ENCODE results near the gene RNF112. TPM values are rescaled to one million over a fixed set of nuclear protein-coding genes. Genes with fewer than 3 reads are reported as not detected.

Gene RNF112
- total RNA-seq, 1 experiment from 2014 or later = not detected

- no peak for DNase-seq (ENCODE audit: low read depth)
Observed at GRCh38 chr17:19372866-19373504, 38.0 kb upstream of the RNF112 start.

- no peak for DNase-seq (ENCODE audit: low read depth)
Observed at GRCh38 chr17:19374136-19374535, 36.9 kb upstream of the RNF112 start.

GRCh38 chr17:19375732-19376131 lies 35.3 kb upstream of the RNF112 start:
- DNase-seq (ENCODE audit: low read depth) = no peak

- no peak for DNase-seq (ENCODE audit: low read depth)
Observed at GRCh38 chr17:19376811-19377210, 34.2 kb upstream of the RNF112 start.

- DNase-seq (ENCODE audit: low read depth) = peak; percentile 99
Observed at GRCh38 chr17:19377602-19378415, 33.2 kb upstream of the RNF112 start.

GRCh38 chr17:19378416-19379360 lies 32.3 kb upstream of the RNF112 start, which contains the start of gene MAPK7:
MAPK7 (plus strand) TSS chr17:19378498; CDS start chr17:19378901, 403 bp downstream.
- no peak for DNase-seq (ENCODE audit: low read depth)

- no peak for DNase-seq (ENCODE audit: low read depth)
Observed at GRCh38 chr17:19379361-19380065, 31.5 kb upstream of the RNF112 start.

- no peak for DNase-seq (ENCODE audit: low read depth)
Observed at GRCh38 chr17:19380481-19381301, 30.3 kb upstream of the RNF112 start.

GRCh38 chr17:19381361-19381740 lies 29.7 kb upstream of the RNF112 start:
- DNase-seq (ENCODE audit: low read depth) = no peak

- no peak for DNase-seq (ENCODE audit: low read depth)
Observed at GRCh38 chr17:19381741-19382444, 29.1 kb upstream of the RNF112 start.

- no peak for DNase-seq (ENCODE audit: low read depth)
Observed at GRCh38 chr17:19382531-19383444, 28.2 kb upstream of the RNF112 start.

GRCh38 chr17:19383681-19384470 lies 27.2 kb upstream of the RNF112 start:
- DNase-seq (ENCODE audit: low read depth) = no peak

- no peak for DNase-seq (ENCODE audit: low read depth)
Observed at GRCh38 chr17:19384723-19385391, 26.2 kb upstream of the RNF112 start.

GRCh38 chr17:19385521-19385983 lies 25.5 kb upstream of the RNF112 start:
- DNase-seq (ENCODE audit: low read depth) = no peak

- DNase-seq (ENCODE audit: low read depth) = peak; percentile 61
Observed at GRCh38 chr17:19386051-19386929, 24.7 kb upstream of the RNF112 start.

Measured in HT1080 (cell line).